ENCODE results near the gene TSPAN3.

TSPAN3 gene

GRCh38 chr15:77038312-77039216 is 32.3 kb downstream of the TSPAN3 start:
- Histone ChIP-seq H3K36me3 (replicated peaks) (peaks cover 30% of the 10 kb centered on the region), H3K9me3 (no peaks in the 10 kb centered on the region), H3K27me3 (ENCODE audit: low read depth) (no peaks in the 10 kb centered on the region), H3K4me3 (no peak overlapping the region), H3K4me1 (no peaks in the 10 kb centered on the region)
- no peak for DNase-seq (ENCODE audit: low spot score in 2 of 2)
- in situ Hi-C loops (cut with MboI; ENCODE audit: low sequenced_read_pairs) = no loop called here

- no peaks in the 10 kb centered on the region for H3K4me1 ChIP-seq
- no peaks in the 10 kb centered on the region for H3K9me3 ChIP-seq
- no peak overlapping the region for H3K4me3 ChIP-seq
- in situ Hi-C loops (cut with MboI; ENCODE audit: low sequenced_read_pairs) = no loop called here
- no peak for DNase-seq (ENCODE audit: low spot score in 2 of 2)
- H3K27me3 ChIP-seq (ENCODE audit: low read depth) = no peaks in the 10 kb centered on the region
- peaks cover 21% of the 10 kb centered on the region for H3K36me3 ChIP-seq (replicated peaks)
These were observed 33.3 kb downstream of the TSPAN3 start for GRCh38 chr15:77037388-77038209.

- H3K4me1 ChIP-seq = no peaks in the 10 kb centered on the region
- no peaks in the 10 kb centered on the region for H3K9me3 ChIP-seq
- no peaks in the 10 kb centered on the region for H3K27me3 ChIP-seq (ENCODE audit: low read depth)
- in situ Hi-C loops (cut with MboI; ENCODE audit: low sequenced_read_pairs) = no loop called here
- no peak overlapping the region for H3K4me3 ChIP-seq
- DNase-seq (ENCODE audit: low spot score in 2 of 2) = no peak
- peaks cover 13% of the 10 kb centered on the region for H3K36me3 ChIP-seq (replicated peaks)
These were observed 34.1 kb downstream of the TSPAN3 start for GRCh38 chr15:77036537-77037387.

- in situ Hi-C loops (cut with MboI; ENCODE audit: low sequenced_read_pairs) = no loop called here
- Histone ChIP-seq H3K27me3 (ENCODE audit: low read depth) (no peaks in the 10 kb centered on the region), H3K4me3 (no peak overlapping the region), H3K36me3 (replicated peaks) (peaks cover 13% of the 10 kb centered on the region), H3K9me3 (no peaks in the 10 kb centered on the region), H3K4me1 (no peaks in the 10 kb centered on the region)
- DNase-seq (ENCODE audit: low spot score in 2 of 2) = no peak
These were observed 34.9 kb downstream of the TSPAN3 start for GRCh38 chr15:77035999-77036471.

- Histone ChIP-seq H3K27me3 (ENCODE audit: low read depth) (no peaks in the 10 kb centered on the region), H3K9me3 (no peaks in the 10 kb centered on the region), H3K4me1 (no peaks in the 10 kb centered on the region), H3K36me3 (replicated peaks) (peaks cover 13% of the 10 kb centered on the region), H3K4me3 (no peak overlapping the region)
- in situ Hi-C loops (cut with MboI; ENCODE audit: low sequenced_read_pairs) = no loop called here
- DNase-seq (ENCODE audit: low spot score in 2 of 2) = no peak
These were observed 35.3 kb downstream of the TSPAN3 start for GRCh38 chr15:77035584-77035983.

GRCh38 chr15:77034695-77035489 is 36.0 kb downstream of the TSPAN3 start:
- no peaks in the 10 kb centered on the region for H3K9me3 ChIP-seq
- H3K4me1 ChIP-seq = no peaks in the 10 kb centered on the region
- peaks cover 13% of the 10 kb centered on the region for H3K36me3 ChIP-seq (replicated peaks)
- in situ Hi-C loops (cut with MboI; ENCODE audit: low sequenced_read_pairs) = no loop called here
- H3K27me3 ChIP-seq (ENCODE audit: low read depth) = no peaks in the 10 kb centered on the region
- DNase-seq (ENCODE audit: low spot score in 2 of 2) = peak in 1 of 2 experiments; percentile 79
- no peak overlapping the region for H3K4me3 ChIP-seq

GRCh38 chr15:77033729-77034671 is 36.9 kb downstream of the TSPAN3 start:
- Histone ChIP-seq H3K4me1 (no peaks in the 10 kb centered on the region), H3K4me3 (no peak overlapping the region), H3K27me3 (ENCODE audit: low read depth) (no peaks in the 10 kb centered on the region), H3K36me3 (replicated peaks) (peaks cover 13% of the 10 kb centered on the region), H3K9me3 (no peaks in the 10 kb centered on the region)
- in situ Hi-C loops (cut with MboI; ENCODE audit: low sequenced_read_pairs) = no loop called here
- peak in 1 of 2 experiments; percentile 23 for DNase-seq (ENCODE audit: low spot score in 2 of 2)

- H3K4me3 ChIP-seq = no peak overlapping the region
- H3K36me3 ChIP-seq (replicated peaks) = peaks cover 13% of the 10 kb centered on the region
- no peaks in the 10 kb centered on the region for H3K4me1 ChIP-seq
- no peaks in the 10 kb centered on the region for H3K27me3 ChIP-seq (ENCODE audit: low read depth)
- no peak for DNase-seq (ENCODE audit: low spot score in 2 of 2)
- no peaks in the 10 kb centered on the region for H3K9me3 ChIP-seq
- in situ Hi-C loops (cut with MboI; ENCODE audit: low sequenced_read_pairs) = no loop called here
These were observed 37.5 kb downstream of the TSPAN3 start for GRCh38 chr15:77033417-77033728.

- no peak overlapping the region for H3K4me3 ChIP-seq
- DNase-seq (ENCODE audit: low spot score in 2 of 2) = peak in 1 of 2 experiments; percentile 13
- H3K4me1 ChIP-seq = no peaks in the 10 kb centered on the region
- no peaks in the 10 kb centered on the region for H3K27me3 ChIP-seq (ENCODE audit: low read depth)
- in situ Hi-C loops (cut with MboI; ENCODE audit: low sequenced_read_pairs) = no loop called here
- H3K36me3 ChIP-seq (replicated peaks) = peaks cover 13% of the 10 kb centered on the region
- no peaks in the 10 kb centered on the region for H3K9me3 ChIP-seq
These were observed 38.1 kb downstream of the TSPAN3 start for GRCh38 chr15:77032647-77033416.

GRCh38 chr15:77032052-77032646 is 38.8 kb downstream of the TSPAN3 start:
- Histone ChIP-seq H3K27me3 (ENCODE audit: low read depth) (no peaks in the 10 kb centered on the region), H3K4me1 (no peaks in the 10 kb centered on the region), H3K4me3 (no peak overlapping the region), H3K9me3 (no peaks in the 10 kb centered on the region), H3K36me3 (replicated peaks) (peaks cover 6% of the 10 kb centered on the region; the same call in 1 of the 2 replicates)
- in situ Hi-C loops (cut with MboI; ENCODE audit: low sequenced_read_pairs) = no loop called here
- DNase-seq (ENCODE audit: low spot score in 2 of 2) = peak in 1 of 2 experiments; percentile 20

GRCh38 chr15:77031376-77032050 is 39.4 kb downstream of the TSPAN3 start:
- Histone ChIP-seq H3K4me1 (no peaks in the 10 kb centered on the region), H3K9me3 (no peaks in the 10 kb centered on the region), H3K36me3 (replicated peaks) (no peaks in the 10 kb centered on the region), H3K4me3 (no peak overlapping the region), H3K27me3 (ENCODE audit: low read depth) (no peaks in the 10 kb centered on the region)
- in situ Hi-C loops (cut with MboI; ENCODE audit: low sequenced_read_pairs) = no loop called here
- peak in 1 of 2 experiments; percentile 34 for DNase-seq (ENCODE audit: low spot score in 2 of 2)
